SU-DHL-6 (cell line): ENCODE results near the gene TSHZ2.
"Not testable (repeated sequence)": the region's sequence is repeated elsewhere in the genome, so short reads cannot be mapped to it uniquely, and the experiment has no call there.

Experiments used
- H2AFZ ChIP-seq: fragments of 200-600 bp; sonication (generic); 2 replicates; pipeline ENCODE4 v1.6.1; 2014; ENCODE audit warnings: low read depth, mild to moderate bottlenecking, moderate library complexity, mixed read lengths, antibody characterized with exemption, low read length; ENCODE audit not compliant: severe bottlenecking
- H3F3A ChIP-seq: fragments of 200-600 bp; shearing (Covaris generic); 2 replicates; pipeline ENCODE4 v1.6.0; 2016; ENCODE audit warnings: antibody characterized with exemption, mild to moderate bottlenecking; ENCODE audit not compliant: insufficient read depth
- H3K27ac ChIP-seq: fragments of 200-600 bp; sonication (generic); 2 replicates; pipeline ENCODE4 v1.5.1; 2016; ENCODE audit warnings: low read depth, mild to moderate bottlenecking, low read length, moderate library complexity, mixed read lengths
- H3K27me3 ChIP-seq: fragments of 200-600 bp; sonication (generic), shearing (Covaris generic); 2 replicates; pipeline ENCODE4 v1.6.0; 2014; ENCODE audit warnings: mild to moderate bottlenecking, low read length
- H3K36me3 ChIP-seq: fragments of 200-600 bp; sonication (generic); 2 replicates; pipeline ENCODE4 v1.6.1; 2014; ENCODE audit warnings: mild to moderate bottlenecking, low read length, mixed read lengths
- H3K4me2 ChIP-seq: fragments of 300-600, 200-600 bp; shearing (Covaris generic), sonication (generic); 2 replicates; pipeline ENCODE4 v1.6.0; 2014; ENCODE audit warnings: low read length, low read depth, mild to moderate bottlenecking; ENCODE audit not compliant: poor library complexity, severe bottlenecking
- H3K4me3 ChIP-seq: fragments of 200-600 bp; sonication (generic); 2 replicates; pipeline ENCODE4 v1.5.1; 2014; ENCODE audit warnings: antibody characterized with exemption, low read length, mild to moderate bottlenecking, mixed read lengths; ENCODE audit not compliant: insufficient read depth, poor library complexity, severe bottlenecking
- H3K79me2 ChIP-seq: fragments of 200-600 bp; sonication (generic); 2 replicates; pipeline ENCODE4 v1.6.1; 2014; ENCODE audit warnings: mild to moderate bottlenecking, low read length, moderate library complexity; ENCODE audit not compliant: insufficient read depth
- H3K9ac ChIP-seq: fragments of 200-600 bp; sonication (generic); 2 replicates; pipeline ENCODE4 v1.7.0; 2014; ENCODE audit warnings: mild to moderate bottlenecking, low read length
- H3K9me2 ChIP-seq: fragments of 200-600 bp; sonication (generic); replicated peaks from 2 replicates; pipeline ENCODE4 v1.6.1; 2014; ENCODE audit warnings: low read length; ENCODE audit not compliant: insufficient read depth
- H3K9me3 ChIP-seq: fragments of 200-600 bp; sonication (generic); 2 replicates; pipeline ENCODE4 v1.6.1; 2014; ENCODE audit warnings: low read length, mixed read lengths; ENCODE audit not compliant: insufficient read depth
- H4K20me1 ChIP-seq: fragments of 200-600 bp; sonication (generic); 2 replicates; pipeline ENCODE4 v1.6.1; 2014; ENCODE audit warnings: low read depth, mild to moderate bottlenecking, antibody characterized with exemption, low read length, moderate library complexity, mixed read lengths
- CTCF ChIP-seq: fragments of 200-600 bp; sonication (generic); IDR thresholded peaks from one replicate; pipeline ENCODE4 v1.5.1; 2017; ENCODE audit warnings: antibody characterized with exemption, mild to moderate bottlenecking, low read length, moderate library complexity; ENCODE audit not compliant: insufficient read depth, poor library complexity, severe bottlenecking
- EZH2phosphoT487 ChIP-seq: fragments of 200-600 bp; sonication (generic), shearing (Covaris generic); conservative IDR thresholded peaks from 2 replicates; pipeline ENCODE4 v1.6.1; 2018; ENCODE audit warnings: mild to moderate bottlenecking, antibody characterized with exemption, low read length, moderate library complexity, mixed read lengths

TSHZ2 gene

GRCh38 chr20:53515749-53516148 is 543.6 kb downstream of the TSHZ2 start:
- no peaks in the 10 kb centered on the region for H3K9me3 ChIP-seq

GRCh38 chr20:53517146-53517545 is 545.0 kb downstream of the TSHZ2 start:
- Histone ChIP-seq H2AFZ (no peak overlapping the region), H3K9me2 (no peaks in the 10 kb centered on the region), H3K4me3 (no peak overlapping the region), H4K20me1 (no peaks in the 10 kb centered on the region), H3F3A (no peaks in the 10 kb centered on the region), H3K27ac (no peak overlapping the region), H3K9me3 (no peaks in the 10 kb centered on the region), H3K9ac (no peak overlapping the region), H3K27me3 (no peaks in the 10 kb centered on the region), H3K4me2 (no peak overlapping the region), H3K36me3 (no peaks in the 10 kb centered on the region), H3K79me2 (no peaks in the 10 kb centered on the region)
- TF ChIP-seq CTCF (no peak), EZH2phosphoT487 (no peak)

More at GRCh38 chr20:53515749-53516148, 543.6 kb downstream of the TSHZ2 start:
- no peaks in the 10 kb centered on the region for H3K9me2 ChIP-seq
- H3K4me2 ChIP-seq: no peak overlapping the region
- no peaks in the 10 kb centered on the region for H3K36me3 ChIP-seq
- no peak overlapping the region for H2AFZ ChIP-seq
- TF ChIP-seq EZH2phosphoT487 (no peak), CTCF (no peak)
- no peak overlapping the region for H3K27ac ChIP-seq
- no peak overlapping the region for H3K4me3 ChIP-seq
- H4K20me1 ChIP-seq: no peaks in the 10 kb centered on the region
- no peaks in the 10 kb centered on the region for H3K79me2 ChIP-seq
- no peak overlapping the region for H3K9ac ChIP-seq
- H3K27me3 ChIP-seq: no peaks in the 10 kb centered on the region
- no peaks in the 10 kb centered on the region for H3F3A ChIP-seq

DNA sequence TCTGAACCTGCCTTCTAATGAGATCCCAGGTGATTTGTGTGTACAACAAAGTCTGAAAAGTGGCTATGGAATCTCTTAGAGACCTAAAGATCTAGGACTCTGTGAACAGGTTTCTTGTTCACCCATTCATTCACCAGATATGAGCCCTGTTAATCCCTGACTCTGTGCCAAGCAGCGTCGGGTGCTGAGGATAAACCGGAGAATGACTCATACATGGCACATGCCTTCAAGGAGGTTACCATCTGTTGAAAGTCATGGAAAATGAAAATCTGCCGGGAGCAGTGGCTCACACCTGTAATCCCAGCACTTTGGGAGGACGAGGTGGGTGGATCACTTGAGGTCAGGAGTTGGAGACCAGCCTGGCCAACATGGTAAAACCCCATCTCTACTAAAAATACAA is 549.3 kb downstream of the TSHZ2 start:
- not testable (repeated sequence) for H3K27ac ChIP-seq, H3K27me3 ChIP-seq, H3K79me2 ChIP-seq, H3K9ac ChIP-seq, H3K36me3 ChIP-seq, H3K4me3 ChIP-seq, H3K4me2 ChIP-seq, H3K9me3 ChIP-seq, H3F3A ChIP-seq, H3K9me2 ChIP-seq, H2AFZ ChIP-seq, H4K20me1 ChIP-seq

GRCh38 chr20:53522026-53522425 is 549.9 kb downstream of the TSHZ2 start:
- no peak overlapping the region for H3K9ac ChIP-seq
- H3K27me3 ChIP-seq: no peaks in the 10 kb centered on the region
- H4K20me1 ChIP-seq: no peaks in the 10 kb centered on the region
- no peak overlapping the region for H3K4me3 ChIP-seq
- H3K79me2 ChIP-seq: no peaks in the 10 kb centered on the region
- H3K9me3 ChIP-seq: no peaks in the 10 kb centered on the region
- H3K9me2 ChIP-seq: no peaks in the 10 kb centered on the region
- no peaks in the 10 kb centered on the region for H3F3A ChIP-seq
- no peaks in the 10 kb centered on the region for H3K36me3 ChIP-seq
- H2AFZ ChIP-seq: no peak overlapping the region
- TF ChIP-seq CTCF (no peak), EZH2phosphoT487 (no peak)
- H3K4me2 ChIP-seq: no peak overlapping the region
- no peak overlapping the region for H3K27ac ChIP-seq
